SK-N-SH (cell line): Measurements from ENCODE around the gene SLC20A1.

Experiments
- TF ChIP-seq, protein P1 (sequence below): fragments of 200-600 bp; sonication (generic); IDR thresholded peaks from 2 replicates; pipeline ENCODE4 v1.6.1; 2017; ENCODE audit warnings: antibody characterized with exemption, mild to moderate bottlenecking, moderate library complexity
- TF ChIP-seq, protein P2 (sequence below): IDR thresholded peaks from 2 replicates; pipeline ENCODE4 v1.6.1; 2012; ENCODE audit warnings: mild to moderate bottlenecking, low read depth, low read length, moderate library complexity

DNA sequence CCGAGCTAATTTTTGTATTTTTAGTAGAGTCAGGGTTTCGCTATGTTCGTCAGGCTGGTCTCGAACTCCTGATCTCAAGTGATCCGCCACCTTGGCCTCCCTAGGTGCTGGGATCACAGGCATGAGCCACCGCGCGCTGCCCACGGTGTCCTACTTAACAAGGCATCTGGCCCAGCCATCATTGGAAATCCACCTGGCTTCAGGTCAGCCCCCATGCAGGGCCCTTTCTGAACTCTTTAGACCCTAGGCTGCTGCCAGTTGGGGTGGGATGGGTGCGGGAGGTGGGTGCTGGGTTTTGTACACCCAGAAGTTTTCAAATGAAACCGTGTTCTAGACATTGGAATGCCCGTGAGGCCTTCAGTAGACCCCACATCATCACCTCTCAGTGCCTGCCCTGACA is 48.4 kb downstream of the SLC20A1 start:
- TF ChIP-seq, protein P1, sequence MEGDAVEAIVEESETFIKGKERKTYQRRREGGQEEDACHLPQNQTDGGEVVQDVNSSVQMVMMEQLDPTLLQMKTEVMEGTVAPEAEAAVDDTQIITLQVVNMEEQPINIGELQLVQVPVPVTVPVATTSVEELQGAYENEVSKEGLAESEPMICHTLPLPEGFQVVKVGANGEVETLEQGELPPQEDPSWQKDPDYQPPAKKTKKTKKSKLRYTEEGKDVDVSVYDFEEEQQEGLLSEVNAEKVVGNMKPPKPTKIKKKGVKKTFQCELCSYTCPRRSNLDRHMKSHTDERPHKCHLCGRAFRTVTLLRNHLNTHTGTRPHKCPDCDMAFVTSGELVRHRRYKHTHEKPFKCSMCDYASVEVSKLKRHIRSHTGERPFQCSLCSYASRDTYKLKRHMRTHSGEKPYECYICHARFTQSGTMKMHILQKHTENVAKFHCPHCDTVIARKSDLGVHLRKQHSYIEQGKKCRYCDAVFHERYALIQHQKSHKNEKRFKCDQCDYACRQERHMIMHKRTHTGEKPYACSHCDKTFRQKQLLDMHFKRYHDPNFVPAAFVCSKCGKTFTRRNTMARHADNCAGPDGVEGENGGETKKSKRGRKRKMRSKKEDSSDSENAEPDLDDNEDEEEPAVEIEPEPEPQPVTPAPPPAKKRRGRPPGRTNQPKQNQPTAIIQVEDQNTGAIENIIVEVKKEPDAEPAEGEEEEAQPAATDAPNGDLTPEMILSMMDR = no peak
- TF ChIP-seq, protein P2, sequence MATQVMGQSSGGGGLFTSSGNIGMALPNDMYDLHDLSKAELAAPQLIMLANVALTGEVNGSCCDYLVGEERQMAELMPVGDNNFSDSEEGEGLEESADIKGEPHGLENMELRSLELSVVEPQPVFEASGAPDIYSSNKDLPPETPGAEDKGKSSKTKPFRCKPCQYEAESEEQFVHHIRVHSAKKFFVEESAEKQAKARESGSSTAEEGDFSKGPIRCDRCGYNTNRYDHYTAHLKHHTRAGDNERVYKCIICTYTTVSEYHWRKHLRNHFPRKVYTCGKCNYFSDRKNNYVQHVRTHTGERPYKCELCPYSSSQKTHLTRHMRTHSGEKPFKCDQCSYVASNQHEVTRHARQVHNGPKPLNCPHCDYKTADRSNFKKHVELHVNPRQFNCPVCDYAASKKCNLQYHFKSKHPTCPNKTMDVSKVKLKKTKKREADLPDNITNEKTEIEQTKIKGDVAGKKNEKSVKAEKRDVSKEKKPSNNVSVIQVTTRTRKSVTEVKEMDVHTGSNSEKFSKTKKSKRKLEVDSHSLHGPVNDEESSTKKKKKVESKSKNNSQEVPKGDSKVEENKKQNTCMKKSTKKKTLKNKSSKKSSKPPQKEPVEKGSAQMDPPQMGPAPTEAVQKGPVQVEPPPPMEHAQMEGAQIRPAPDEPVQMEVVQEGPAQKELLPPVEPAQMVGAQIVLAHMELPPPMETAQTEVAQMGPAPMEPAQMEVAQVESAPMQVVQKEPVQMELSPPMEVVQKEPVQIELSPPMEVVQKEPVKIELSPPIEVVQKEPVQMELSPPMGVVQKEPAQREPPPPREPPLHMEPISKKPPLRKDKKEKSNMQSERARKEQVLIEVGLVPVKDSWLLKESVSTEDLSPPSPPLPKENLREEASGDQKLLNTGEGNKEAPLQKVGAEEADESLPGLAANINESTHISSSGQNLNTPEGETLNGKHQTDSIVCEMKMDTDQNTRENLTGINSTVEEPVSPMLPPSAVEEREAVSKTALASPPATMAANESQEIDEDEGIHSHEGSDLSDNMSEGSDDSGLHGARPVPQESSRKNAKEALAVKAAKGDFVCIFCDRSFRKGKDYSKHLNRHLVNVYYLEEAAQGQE = no peak
